Suprapubic skin (tissue), 4 donors: ENCODE measurements around the gene TRIM47.

Experiments
- CTCF ChIP-seq, 2 donors: fragments of 200-600 bp in 1 of 2; fragments of 450-650 bp in 1 of 2; sonication (generic) in 1 of 2; IDR thresholded peaks; one replicate each; pipeline ENCODE4 v1.5.1; 2016 to 2019; ENCODE audit warnings: antibody characterized with exemption in 2 of 2, mild to moderate bottlenecking in 1 of 2, moderate library complexity in 1 of 2
- POLR2A ChIP-seq, 2 donors: fragments of 450-650 bp; IDR thresholded peaks; one replicate each; pipeline ENCODE4 v1.6.1; 2017; ENCODE audit warnings: antibody characterized with exemption in 2 of 2, mild to moderate bottlenecking in 2 of 2, moderate library complexity in 2 of 2
- POLR2AphosphoS5 ChIP-seq, 3 donors: sonication (generic); formaldehyde crosslinking; IDR thresholded peaks; one replicate each; pipeline ENCODE4 v1.6.1; 2017; ENCODE audit warnings: antibody characterized with exemption in 3 of 3

- peak; percentile 27 to 70 for TF ChIP-seq CTCF (IDR thresholded peaks at IDR 0.05)
- no peak for TF ChIP-seq POLR2A (IDR thresholded peaks at IDR 0.05)
- TF ChIP-seq POLR2AphosphoS5 (IDR thresholded peaks at IDR 0.05): peak in 2 of 3 donors; percentile 13 to 20
Measured at GRCh38 chr17:75877752-75878173, 618 bp downstream of the TRIM47 start.
